ENCODE measurements around the gene ALDOC. TPM values are rescaled to one million over a fixed set of nuclear protein-coding genes. Genes with fewer than 3 reads are reported as not detected.

Gene ALDOC
- total RNA-seq, 1 donor from 2014 or later, result 10.3 TPM

GRCh38 chr17:28538296-28538895, 38.3 kb downstream of the ALDOC start:
- TF ChIP-seq CTCF (IDR thresholded peaks at IDR 0.05; ENCODE audit: insufficient read depth, low read depth, low read length) (no peak), EZH2 (IDR thresholded peaks at IDR 0.05; ENCODE audit: insufficient read depth, low read length) (no peak)
- Mint-ChIP-seq H3K4me3 (ENCODE audit: unreplicated experiment) (no peak overlapping the region), H3K4me1 (ENCODE audit: low read depth, unreplicated experiment) (no peaks in the 10 kb centered on the region), H3K36me3 (ENCODE audit: low read depth, unreplicated experiment) (peaks cover 3% of the 10 kb centered on the region), H3K27ac (ENCODE audit: unreplicated experiment) (no peak overlapping the region), H3K27me3 (ENCODE audit: low read depth, unreplicated experiment) (peaks cover 46% of the 10 kb centered on the region), H3K9me3 (ENCODE audit: unreplicated experiment) (no peaks in the 10 kb centered on the region)
- Histone ChIP-seq H3K4me1 (ENCODE audit: insufficient read depth, low read length) (no peaks in the 10 kb centered on the region), H3K27me3 (ENCODE audit: insufficient read depth, low read length) (peaks cover 2% of the 10 kb centered on the region), H3K79me2 (ENCODE audit: insufficient read depth, low read length) (no peaks in the 10 kb centered on the region), H3K4me2 (ENCODE audit: low read length) (no peak overlapping the region), H3K27ac (ENCODE audit: low read depth, low read length) (no peak overlapping the region), H3K9me3 (ENCODE audit: insufficient read depth, low read depth, low read length) (no peaks in the 10 kb centered on the region), H3K36me3 (ENCODE audit: insufficient read depth, low read length) (no peaks in the 10 kb centered on the region), H2AFZ (ENCODE audit: low read depth, low read length) (no peak overlapping the region), H3K4me3 (ENCODE audit: insufficient read depth, low read depth, low read length) (no peak overlapping the region), H4K20me1 (ENCODE audit: insufficient read depth, low read length) (no peaks in the 10 kb centered on the region), H3K9ac (ENCODE audit: low read length) (no peak overlapping the region)
- FAIRE-seq, result no peak
- no peak for DNase-seq (ENCODE audit: low read depth)

- Histone ChIP-seq H3K9ac (ENCODE audit: low read length) (no peak overlapping the region), H3K79me2 (ENCODE audit: insufficient read depth, low read length) (no peaks in the 10 kb centered on the region), H3K9me3 (ENCODE audit: insufficient read depth, low read depth, low read length) (no peaks in the 10 kb centered on the region), H4K20me1 (ENCODE audit: insufficient read depth, low read length) (no peaks in the 10 kb centered on the region), H3K4me3 (ENCODE audit: insufficient read depth, low read depth, low read length) (no peak overlapping the region), H3K4me2 (ENCODE audit: low read length) (no peak overlapping the region), H3K4me1 (ENCODE audit: insufficient read depth, low read length) (peaks cover 4% of the 10 kb centered on the region), H3K27me3 (ENCODE audit: insufficient read depth, low read length) (peaks cover 2% of the 10 kb centered on the region), H3K36me3 (ENCODE audit: insufficient read depth, low read length) (no peaks in the 10 kb centered on the region), H2AFZ (ENCODE audit: low read depth, low read length) (no peak overlapping the region), H3K27ac (ENCODE audit: low read depth, low read length) (no peak overlapping the region)
- Mint-ChIP-seq H3K4me1 (ENCODE audit: low read depth, unreplicated experiment) (no peaks in the 10 kb centered on the region), H3K9me3 (ENCODE audit: unreplicated experiment) (no peaks in the 10 kb centered on the region), H3K36me3 (ENCODE audit: low read depth, unreplicated experiment) (peaks cover 3% of the 10 kb centered on the region), H3K27ac (ENCODE audit: unreplicated experiment) (no peak overlapping the region), H3K4me3 (ENCODE audit: unreplicated experiment) (no peak overlapping the region), H3K27me3 (ENCODE audit: low read depth, unreplicated experiment) (peaks cover 47% of the 10 kb centered on the region)
- FAIRE-seq (no peak), DNase-seq (ENCODE audit: low read depth) (no peak)
- TF ChIP-seq CTCF (IDR thresholded peaks at IDR 0.05; ENCODE audit: insufficient read depth, low read depth, low read length) (no peak), EZH2 (IDR thresholded peaks at IDR 0.05; ENCODE audit: insufficient read depth, low read length) (no peak)
Observed at GRCh38 chr17:28537219-28537610, 39.5 kb downstream of the ALDOC start.

- FAIRE-seq (no peak), DNase-seq (ENCODE audit: low read depth) (no peak)
- peaks cover 2% of the 10 kb centered on the region for H3K27me3 ChIP-seq (ENCODE audit: insufficient read depth, low read length)
- H3K9me3 ChIP-seq (ENCODE audit: insufficient read depth, low read depth, low read length), result no peaks in the 10 kb centered on the region
- H3K4me2 ChIP-seq (ENCODE audit: low read length), result no peak overlapping the region
- no peak overlapping the region for H3K27ac Mint-ChIP-seq (ENCODE audit: unreplicated experiment)
- H3K4me3 ChIP-seq (ENCODE audit: insufficient read depth, low read depth, low read length), result no peak overlapping the region
- H3K27me3 Mint-ChIP-seq (ENCODE audit: low read depth, unreplicated experiment), result peaks cover 49% of the 10 kb centered on the region
- H3K36me3 Mint-ChIP-seq (ENCODE audit: low read depth, unreplicated experiment), result peaks cover 3% of the 10 kb centered on the region
- H4K20me1 ChIP-seq (ENCODE audit: insufficient read depth, low read length), result no peaks in the 10 kb centered on the region
- no peaks in the 10 kb centered on the region for H3K9me3 Mint-ChIP-seq (ENCODE audit: unreplicated experiment)
- no peak overlapping the region for H2AFZ ChIP-seq (ENCODE audit: low read depth, low read length)
- no peaks in the 10 kb centered on the region for H3K36me3 ChIP-seq (ENCODE audit: insufficient read depth, low read length)
- H3K4me1 ChIP-seq (ENCODE audit: insufficient read depth, low read length), result peaks cover 4% of the 10 kb centered on the region
- H3K4me3 Mint-ChIP-seq (ENCODE audit: unreplicated experiment), result no peak overlapping the region
- H3K79me2 ChIP-seq (ENCODE audit: insufficient read depth, low read length), result no peaks in the 10 kb centered on the region
- no peak overlapping the region for H3K9ac ChIP-seq (ENCODE audit: low read length)
- H3K4me1 Mint-ChIP-seq (ENCODE audit: low read depth, unreplicated experiment), result no peaks in the 10 kb centered on the region
- no peak overlapping the region for H3K27ac ChIP-seq (ENCODE audit: low read depth, low read length)
- no peak for TF ChIP-seq CTCF (IDR thresholded peaks at IDR 0.05; ENCODE audit: insufficient read depth, low read depth, low read length)
- no peak for TF ChIP-seq EZH2 (IDR thresholded peaks at IDR 0.05; ENCODE audit: insufficient read depth, low read length)
Observed at GRCh38 chr17:28536532-28537218, 40.0 kb downstream of the ALDOC start.

Data from astrocyte (in vitro differentiated cells and primary cell).